Heart left ventricle (tissue), 13 donors: Measurements from ENCODE around the gene OR5H1.

Experiments used
- CTCF ChIP-seq, 12 donors: fragments of 200-600 bp; sonication (generic) in 4 of 12; IDR thresholded peaks; one replicate each; pipeline versions ENCODE4 v1.5.0 to v1.8.0; 2018 to 2022; ENCODE audit warnings: antibody characterized with exemption in 12 of 12, mild to moderate bottlenecking in 5 of 12
- POLR2A ChIP-seq, 2 donors: fragments of 450-650 bp; IDR thresholded peaks; one replicate each; pipeline ENCODE4 v1.6.1; 2017; ENCODE audit warnings: antibody characterized with exemption in 2 of 2, mild to moderate bottlenecking in 2 of 2, moderate library complexity in 2 of 2
- donor health status: ischemic (EF 13 %, LVEDD 7.1; RV severe dilation, severe dysfunction).
- donor health status: DM: no; HTN: yes; CAD: no.
- donor health status: DM: no; HTN: no; CAD: no.
- donor health status: ischemic (EF 25% LVEDD 6.9; RV normal size, moderate dysfunction).
- donor health status: ischemic (EF 25% LVEDD 5.7; RV mildly dilated, moderate dysfunction).
- donor health status: ischemic (EF 35%, LVEDD 5.7; RV mildly dilated, moderate dysfunction).
- donor health status: nonischemic (EF 11% LVEDD 7.7; RV severe dilation, severe dysfunction).
- donor health status: DM: yes; HTN: yes; CAD: no.
- donor health status: PGD.
- donor health status: ischemic (EF 29% LVEDD 5.4; RV normal size, mild dysfunction).
- donor health status: nonischemic (EF 23%, LVEDD 6.1; RV moderate dilation, normal function).

- TF ChIP-seq CTCF (IDR thresholded peaks at IDR 0.05) (no peak), POLR2A (IDR thresholded peaks at IDR 0.05) (no peak)
Observed at GRCh38 chr3:98151241-98151640, 20.7 kb downstream of the OR5H1 start.
